VCaP (cell line): ENCODE results near the gene VWA8.
"Not testable (repeated sequence)": the region's sequence is repeated elsewhere in the genome, so short reads cannot be mapped to it uniquely, and the experiment has no call there.

Experiments
- H3K27ac ChIP-seq: fragments of 450-650 bp; 2 replicates; pipeline ENCODE4 v1.5.1; 2017
- CTCF ChIP-seq: fragments of 450-650 bp; conservative IDR thresholded peaks from 2 replicates; pipeline ENCODE4 v1.5.1; 2017; ENCODE audit warnings: mild to moderate bottlenecking, moderate library complexity

The VWA8 gene

GRCh38 chr13:41914552-41914951, 46.4 kb downstream of the VWA8 start:
- no peak overlapping the region for H3K27ac ChIP-seq
- no peak for TF ChIP-seq CTCF

- TF ChIP-seq CTCF, result no peak
Observed at GRCh38 chr13:41909506-41909905, 51.4 kb downstream of the VWA8 start.

GRCh38 chr13:41905600-41906254, 55.2 kb downstream of the VWA8 start:
- peak; percentile 71 for TF ChIP-seq CTCF
- no peak overlapping the region for H3K27ac ChIP-seq

More at GRCh38 chr13:41909506-41909905, 51.4 kb downstream of the VWA8 start:
- H3K27ac ChIP-seq, result no peak overlapping the region

GRCh38 chr13:41900918-41901317, 60.0 kb downstream of the VWA8 start:
- TF ChIP-seq CTCF, result no peak
- no peak overlapping the region for H3K27ac ChIP-seq

- not testable (repeated sequence) for H3K27ac ChIP-seq
Observed at GRCh38 chr13:41898411-41898810, 62.5 kb downstream of the VWA8 start.

- no peak overlapping the region for H3K27ac ChIP-seq
- no peak for TF ChIP-seq CTCF
Observed at GRCh38 chr13:41897126-41897525, 63.8 kb downstream of the VWA8 start.

- H3K27ac ChIP-seq, result no peak overlapping the region
- TF ChIP-seq CTCF, result no peak
Observed at GRCh38 chr13:41895478-41895877, 65.4 kb downstream of the VWA8 start.

GRCh38 chr13:41891119-41891518, 69.8 kb downstream of the VWA8 start:
- no peak overlapping the region for H3K27ac ChIP-seq
- TF ChIP-seq CTCF, result no peak
